BJ (cell line): ENCODE results near the gene SZT2. TPM values are rescaled to one million over a fixed set of nuclear protein-coding genes. Genes with fewer than 3 reads are reported as not detected.

Experiments used
- CTCF ChIA-PET: fragments of 350-600 bp; formaldehyde crosslinking; extraction: SDS; loops from one replicate; lab custom pipeline; 2021; ENCODE audit warnings: antibody characterized with exemption, inconsistent platforms; lab: Yijun Ruan, JAX
- POLR2A ChIA-PET: fragments of 300-600 bp; sonication (Branson Sonifier 250); formaldehyde crosslinking; extraction: SDS; loops from one replicate; lab custom pipeline; 2021; ENCODE audit warnings: antibody characterized with exemption; lab: Charles Lee
- DNase-seq: peaks from one replicate; pipeline ENCODE4 v3.0.0-alpha.2; 2011; ENCODE audit warnings: low read depth
- H3K27me3 ChIP-seq: 2 replicates; pipeline ENCODE4 v1.6.0; 2011; ENCODE audit warnings: low read length; ENCODE audit not compliant: control insufficient read depth, insufficient read depth
- H3K36me3 ChIP-seq: 2 replicates; pipeline ENCODE4 v1.5.1; 2011; ENCODE audit warnings: low read length; ENCODE audit not compliant: control insufficient read depth, insufficient read depth
- H3K4me3 ChIP-seq: 2 replicates; pipeline ENCODE4 v1.5.1; 2011; ENCODE audit warnings: low read depth, mild to moderate bottlenecking, control low read depth, low read length
- CTCF ChIP-seq: IDR thresholded peaks from 2 replicates; pipeline ENCODE4 v1.5.1; 2011; ENCODE audit warnings: low read depth, mild to moderate bottlenecking, control low read depth, inconsistent platforms, low read length, moderate library complexity; ENCODE audit not compliant: insufficient read depth
- polyA plus RNA-seq: library from polyadenylated mRNA; depleted of rRNA; stranded (reverse); fragments of >200 nt; gene quantifications from 2 replicates; pipeline ENCODE4 v1.2.3, GENCODE V29; 2011

SZT2 gene
- polyA plus RNA-seq, 1 experiment, result 12.1 TPM

GRCh38 chr1:43441166-43441893, 51.6 kb downstream of the SZT2 start:
- H3K4me3 ChIP-seq, result no peak overlapping the region
- no peak for DNase-seq
- H3K36me3 ChIP-seq, result peaks cover 45% of the 10 kb centered on the region
- TF ChIP-seq CTCF, result no peak
- POLR2A ChIA-PET, result no interaction called here
- H3K27me3 ChIP-seq, result no peaks in the 10 kb centered on the region
- CTCF ChIA-PET, result interaction anchor here (0.6 to 0.9 kb wide), 2 partner anchors 201 to 607 kb away, joined by 3 read pairs; no protein-coding TSS in a partner anchor

- no peak for DNase-seq
- Histone ChIP-seq H3K36me3 (peaks cover 50% of the 10 kb centered on the region), H3K4me3 (no peak overlapping the region), H3K27me3 (no peaks in the 10 kb centered on the region)
- ChIA-PET CTCF (no interaction called here), POLR2A (no interaction called here)
- no peak for TF ChIP-seq CTCF
Observed at GRCh38 chr1:43441894-43442637, 52.4 kb downstream of the SZT2 start.

GRCh38 chr1:43442756-43443155, 53.1 kb downstream of the SZT2 start:
- no peak for TF ChIP-seq CTCF
- Histone ChIP-seq H3K4me3 (no peak overlapping the region), H3K36me3 (peaks cover 51% of the 10 kb centered on the region), H3K27me3 (no peaks in the 10 kb centered on the region)
- no peak for DNase-seq
- ChIA-PET POLR2A (interaction anchor here (0.6 kb wide), 1 partner anchor 211 kb away, joined by 6 read pairs; no protein-coding TSS in a partner anchor), CTCF (no interaction called here)

GRCh38 chr1:43443197-43443946, 53.7 kb downstream of the SZT2 start:
- TF ChIP-seq CTCF, result no peak
- DNase-seq, result no peak
- H3K36me3 ChIP-seq, result peaks cover 57% of the 10 kb centered on the region
- H3K4me3 ChIP-seq, result no peak overlapping the region
- ChIA-PET POLR2A (interaction anchor here (0.6 kb wide), 1 partner anchor 212 kb away, joined by 6 read pairs; no protein-coding TSS in a partner anchor), CTCF (no interaction called here)
- no peaks in the 10 kb centered on the region for H3K27me3 ChIP-seq
